HG02981 (cell line): Measurements from ENCODE around the gene CDC42SE2.

Source experiments
- ATAC-seq: cut with Tn5 transposase; IDR thresholded peaks from one replicate; pipeline ENCODE4 v1.9.1; 2021; ENCODE audit warnings: mild to moderate bottlenecking, moderate library complexity; ENCODE audit not compliant: unreplicated experiment

Gene CDC42SE2

GRCh38 chr5:131426011-131426410 lies 162.2 kb downstream of the CDC42SE2 start:
- ATAC-seq = no peak

GRCh38 chr5:131430794-131431193 lies 166.9 kb downstream of the CDC42SE2 start:
- no peak for ATAC-seq

- ATAC-seq = no peak
Measured at GRCh38 chr5:131431794-131432193, 167.9 kb downstream of the CDC42SE2 start.

GRCh38 chr5:131433109-131433508 lies 169.3 kb downstream of the CDC42SE2 start:
- no peak for ATAC-seq

- no peak for ATAC-seq
Measured at GRCh38 chr5:131436081-131436480, 172.2 kb downstream of the CDC42SE2 start.

GRCh38 chr5:131441184-131441583 lies 177.3 kb downstream of the CDC42SE2 start:
- ATAC-seq = no peak
